Stimulated activated CD4-positive, alpha-beta T cell treated with anti-CD3 and anti-CD28 coated beads, Interleukin-4, amount 100 ng/mL, for 1 hour (primary cell): ENCODE results near the gene BAIAP3.
A peak's percentile ranks its signal among the peaks of the same experiment; 100 is the strongest.

Source experiments
- DNase-seq: peaks from one replicate; pipeline ENCODE4 v3.0.0-alpha.2; 2020

BAIAP3 gene

DNA sequence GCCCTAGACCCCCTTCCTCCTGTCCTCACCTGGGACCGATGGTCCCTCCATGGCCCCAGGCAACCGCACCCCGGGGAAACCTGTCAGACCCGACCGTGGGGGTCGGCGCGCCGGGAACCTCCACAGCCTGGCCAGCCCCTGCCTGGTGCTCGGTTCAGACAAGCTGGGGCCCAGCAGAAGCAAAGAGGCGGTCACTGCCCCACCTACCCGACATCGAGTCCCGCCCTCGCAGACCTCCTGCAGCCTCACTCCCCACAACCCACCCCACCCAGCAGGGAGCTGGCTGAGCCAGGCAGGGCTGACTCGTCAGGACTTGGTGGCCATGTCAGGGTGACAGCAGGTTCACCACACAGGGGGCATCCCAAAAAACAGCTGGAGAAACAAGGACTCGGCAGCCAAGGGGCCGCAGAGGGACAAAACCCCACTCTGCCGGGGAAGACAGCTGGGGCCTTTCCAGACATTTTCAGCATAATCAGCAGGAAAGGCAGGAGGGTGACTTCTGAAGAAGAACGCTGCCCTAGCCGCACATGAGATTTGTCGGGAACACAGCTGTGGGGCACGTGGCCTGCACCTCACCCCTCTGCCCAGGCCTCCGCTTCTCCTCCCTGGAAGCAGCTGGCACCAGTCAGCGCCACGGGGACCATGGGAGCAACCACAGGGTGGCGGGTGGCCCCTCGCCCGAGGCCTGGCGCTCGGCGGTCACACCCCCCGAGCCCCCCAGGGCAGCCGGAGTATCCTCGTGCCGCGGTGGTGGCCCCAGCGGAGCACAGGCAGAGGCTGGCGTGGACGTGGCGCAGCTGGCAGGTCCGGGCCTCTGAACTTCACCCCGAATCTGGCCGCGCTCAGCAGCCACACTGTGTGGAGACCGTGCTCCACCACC, 41.2 kb downstream of the BAIAP3 start:
- no peak for DNase-seq

GRCh38 chr16:1375298-1375640, 41.8 kb downstream of the BAIAP3 start:
- no peak for DNase-seq

- no peak for DNase-seq
Measured at GRCh38 chr16:1375741-1376410, 42.4 kb downstream of the BAIAP3 start.

- DNase-seq, result no peak
Measured at GRCh38 chr16:1377406-1378010, 44.1 kb downstream of the BAIAP3 start.

DNA sequence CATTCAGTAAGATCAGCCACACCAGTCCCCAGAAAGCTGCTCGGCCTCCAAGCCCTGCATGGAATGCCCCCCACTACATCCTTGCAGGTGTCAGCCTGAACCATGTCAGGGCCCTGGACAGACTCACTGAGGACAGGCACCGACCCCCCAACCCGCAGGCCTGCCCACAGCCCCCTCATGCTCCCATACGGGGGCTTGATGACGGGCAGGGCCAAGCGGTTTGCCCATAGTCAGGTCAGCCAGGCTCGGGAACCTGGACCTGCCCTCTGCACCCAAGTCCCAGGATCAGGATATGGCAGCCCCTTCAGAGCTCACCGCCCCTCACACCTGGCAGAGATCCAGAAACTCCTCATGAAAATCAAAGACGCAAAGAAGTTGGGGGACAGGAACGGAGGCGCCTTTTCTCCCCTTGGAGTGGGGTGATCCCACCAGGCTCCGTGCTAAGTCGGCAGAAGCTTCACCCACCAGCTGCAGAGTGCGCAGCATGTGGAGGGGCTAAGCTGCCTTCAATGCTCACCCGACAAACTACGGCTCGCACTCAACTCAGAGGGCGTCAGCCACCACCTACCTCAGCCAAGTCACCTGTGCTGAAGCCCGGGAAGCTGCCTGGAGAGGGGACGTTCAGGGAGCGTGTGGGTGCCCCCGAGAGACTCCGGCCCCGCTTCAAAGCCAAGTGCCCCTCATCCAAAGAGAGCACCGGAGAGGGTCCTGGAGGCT, 44.8 kb downstream of the BAIAP3 start:
- no peak for DNase-seq

DNA sequence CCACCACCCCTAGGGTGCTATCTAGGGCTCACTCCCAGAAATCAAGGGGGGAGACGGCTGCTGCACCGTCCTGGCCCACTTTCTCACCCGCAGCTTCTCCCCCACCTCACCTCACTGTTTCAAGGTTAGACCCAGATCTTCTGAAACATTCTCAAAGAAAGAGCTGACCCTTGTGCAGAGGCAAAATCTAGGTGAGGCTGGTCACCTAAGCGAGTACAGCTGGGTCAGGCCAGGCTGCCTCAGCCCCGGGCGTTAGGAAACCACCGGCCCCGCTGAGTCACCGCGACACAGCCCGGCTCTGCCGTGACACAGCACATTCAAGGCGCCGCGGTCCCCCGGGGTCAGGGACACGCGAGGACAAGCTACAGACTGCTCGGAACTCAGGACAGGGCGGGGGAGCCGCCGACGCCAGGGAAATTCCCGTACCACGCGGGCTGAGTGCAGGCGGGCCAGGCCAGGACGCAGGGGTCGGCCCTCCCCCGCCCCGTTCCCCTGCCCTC, 45.4 kb downstream of the BAIAP3 start:
- peak; percentile 78 for DNase-seq

DNA sequence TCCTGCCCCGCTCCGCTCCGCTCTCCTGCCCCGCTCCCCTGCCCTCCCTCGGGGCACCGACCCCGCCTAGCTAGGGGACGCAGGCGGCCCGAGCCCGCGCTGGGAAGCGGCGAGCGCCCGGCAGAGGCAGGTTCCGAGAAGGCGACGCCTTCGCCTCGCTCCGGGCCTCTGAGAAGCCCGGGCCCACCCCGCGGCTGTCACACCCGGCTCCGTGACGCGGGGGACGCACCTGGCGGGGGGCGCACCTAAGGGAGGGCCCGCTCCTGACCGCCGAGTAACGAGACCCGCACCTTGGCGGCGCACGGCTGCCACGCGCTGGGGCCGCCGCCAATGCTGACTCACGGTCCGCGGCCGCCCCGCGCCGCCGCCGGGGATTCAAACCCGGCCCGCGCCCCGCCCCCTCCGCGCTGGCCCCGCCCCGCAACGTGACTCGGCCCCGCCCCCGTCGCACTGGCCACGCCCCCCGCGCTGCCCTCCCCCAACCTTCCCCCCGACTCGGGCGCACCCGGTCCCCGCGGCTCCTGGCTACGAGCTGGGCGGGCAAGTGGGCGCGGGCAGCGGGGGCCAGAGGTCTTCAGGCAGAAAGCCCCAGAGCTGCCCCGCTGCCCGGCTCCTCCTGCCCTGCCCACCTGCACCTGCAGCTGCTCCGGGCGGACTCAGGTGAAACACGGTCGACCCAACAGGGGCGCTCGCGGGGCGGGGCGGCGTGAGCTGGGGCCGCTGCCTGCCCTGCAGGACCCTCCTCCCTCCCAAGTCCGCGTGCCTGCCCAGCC, 46.0 kb downstream of the BAIAP3 start:
- DNase-seq, result peak; percentile 81

DNA sequence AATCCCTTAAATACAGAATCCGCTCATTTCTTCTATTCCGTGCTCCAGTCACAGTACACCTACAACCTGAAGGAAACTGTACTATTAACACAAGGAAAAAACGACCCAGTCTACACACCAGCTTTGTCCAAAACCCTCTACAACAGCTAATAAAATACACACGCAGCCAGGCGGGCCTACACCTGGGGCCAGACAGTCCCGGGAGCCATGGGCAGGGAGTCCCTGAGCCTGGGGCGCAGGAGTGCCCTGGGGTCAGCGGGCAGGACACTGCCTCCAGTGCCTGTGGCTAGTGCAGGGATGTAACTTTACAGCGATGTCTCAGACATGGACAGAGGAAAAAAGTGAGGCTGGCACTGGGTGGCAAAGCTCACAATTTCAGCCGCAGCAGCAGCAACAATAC, 46.8 kb downstream of the BAIAP3 start:
- DNase-seq, result no peak

- no peak for DNase-seq
Measured at GRCh38 chr16:1381612-1382406, 48.4 kb downstream of the BAIAP3 start.

- no peak for DNase-seq
Measured at GRCh38 chr16:1383556-1383955, 50.1 kb downstream of the BAIAP3 start.

DNA sequence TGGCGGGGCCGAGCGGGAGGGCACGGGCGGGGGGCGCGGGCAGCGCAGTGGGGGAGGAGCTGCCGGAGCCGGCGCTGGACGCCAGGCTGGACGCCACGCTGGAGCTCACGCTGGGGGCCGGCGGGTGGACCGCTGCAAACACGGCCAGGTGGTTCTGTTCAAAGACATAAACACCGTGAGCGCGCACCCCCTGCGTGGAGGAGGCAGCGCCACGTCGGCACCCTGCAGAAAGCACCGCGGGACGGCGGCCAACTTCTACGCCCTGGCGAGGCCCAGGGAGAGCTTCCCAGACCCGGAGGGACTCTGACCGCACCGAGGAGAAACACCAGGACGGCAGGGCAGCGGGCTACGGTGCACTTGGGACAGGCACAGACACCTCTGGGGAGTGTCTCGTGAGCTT, 51.8 kb downstream of the BAIAP3 start:
- DNase-seq, result no peak

- DNase-seq, result no peak
Measured at GRCh38 chr16:1387331-1387730, 53.9 kb downstream of the BAIAP3 start.

- no peak for DNase-seq
Measured at GRCh38 chr16:1389762-1390161, 56.3 kb downstream of the BAIAP3 start.

GRCh38 chr16:1390239-1390779, 56.9 kb downstream of the BAIAP3 start:
- DNase-seq, result no peak

DNA sequence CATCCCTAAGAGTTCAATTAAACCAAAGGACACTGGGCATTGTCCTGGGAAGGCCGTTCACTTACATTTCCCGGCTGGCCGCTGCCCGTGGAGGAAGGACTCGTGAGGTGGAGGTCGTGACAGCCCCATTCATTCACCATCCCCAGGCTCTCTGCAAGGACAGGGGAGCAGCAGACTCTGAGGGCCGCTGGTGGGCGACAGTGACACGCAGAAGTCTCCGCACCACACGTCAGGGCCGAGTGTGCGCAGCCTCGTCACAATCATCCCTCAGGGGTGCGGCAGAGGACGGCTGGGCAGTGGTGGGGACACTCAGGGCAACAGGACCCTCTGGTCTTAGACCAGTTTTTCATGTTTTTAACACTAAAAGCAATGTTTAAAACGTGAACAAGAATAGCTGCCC, 59.4 kb downstream of the BAIAP3 start:
- no peak for DNase-seq

DNA sequence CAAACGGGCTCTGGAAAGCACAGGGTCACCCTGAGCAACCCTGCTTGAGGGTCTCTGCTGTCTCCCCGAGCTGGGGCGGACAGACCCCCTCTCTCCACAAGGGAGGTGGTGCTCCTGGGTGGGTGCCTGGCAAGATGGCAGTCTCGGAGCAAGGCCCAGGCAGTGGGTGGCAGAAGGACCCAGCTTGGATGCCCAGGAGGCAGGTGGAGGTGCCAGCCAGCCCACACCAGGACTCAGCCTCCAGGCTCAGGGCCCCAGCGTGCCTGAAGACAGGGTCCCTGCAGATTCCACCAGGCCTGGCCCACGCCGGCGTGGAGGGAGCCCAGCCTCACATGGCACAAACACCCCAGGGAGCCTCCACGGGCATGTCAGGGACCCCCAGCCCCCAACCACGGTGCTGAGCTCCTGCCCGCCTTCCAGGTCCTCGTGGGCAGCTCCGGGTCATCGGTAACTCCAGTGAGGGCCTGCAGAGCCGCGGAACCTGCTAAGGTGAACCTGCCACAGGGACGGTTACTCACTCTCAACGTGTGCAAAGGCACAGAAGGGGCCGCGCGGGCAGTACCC, 60.2 kb downstream of the BAIAP3 start:
- no peak for DNase-seq

DNA sequence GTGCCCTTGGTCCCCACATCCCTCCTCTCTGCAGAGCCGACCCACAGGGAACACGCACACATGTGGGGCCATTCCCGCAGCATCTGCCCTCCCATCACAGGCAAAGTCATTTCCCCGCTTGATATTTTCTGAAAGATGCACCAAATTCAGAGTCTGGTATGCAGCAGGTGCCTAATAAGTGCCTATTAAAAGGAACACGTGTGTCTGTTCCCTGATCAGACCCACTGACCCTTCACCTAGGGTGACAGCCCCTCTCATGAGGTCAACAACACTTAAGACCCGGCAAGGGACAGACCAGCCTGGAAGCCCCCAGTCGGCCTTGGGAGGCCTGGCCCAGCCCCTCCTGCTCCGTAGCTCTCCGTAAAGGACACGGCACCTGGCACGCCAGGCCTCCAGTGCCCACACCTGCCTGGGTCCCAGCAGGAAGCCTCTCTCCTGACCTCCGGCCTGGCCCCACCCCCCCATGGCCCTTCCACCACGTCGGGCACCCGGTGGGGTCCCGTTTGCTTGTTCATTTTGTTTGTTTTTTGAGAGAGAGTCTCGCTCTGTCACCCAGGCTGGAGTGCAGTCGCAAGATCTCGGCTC, 61.0 kb downstream of the BAIAP3 start:
- no peak for DNase-seq

DNA sequence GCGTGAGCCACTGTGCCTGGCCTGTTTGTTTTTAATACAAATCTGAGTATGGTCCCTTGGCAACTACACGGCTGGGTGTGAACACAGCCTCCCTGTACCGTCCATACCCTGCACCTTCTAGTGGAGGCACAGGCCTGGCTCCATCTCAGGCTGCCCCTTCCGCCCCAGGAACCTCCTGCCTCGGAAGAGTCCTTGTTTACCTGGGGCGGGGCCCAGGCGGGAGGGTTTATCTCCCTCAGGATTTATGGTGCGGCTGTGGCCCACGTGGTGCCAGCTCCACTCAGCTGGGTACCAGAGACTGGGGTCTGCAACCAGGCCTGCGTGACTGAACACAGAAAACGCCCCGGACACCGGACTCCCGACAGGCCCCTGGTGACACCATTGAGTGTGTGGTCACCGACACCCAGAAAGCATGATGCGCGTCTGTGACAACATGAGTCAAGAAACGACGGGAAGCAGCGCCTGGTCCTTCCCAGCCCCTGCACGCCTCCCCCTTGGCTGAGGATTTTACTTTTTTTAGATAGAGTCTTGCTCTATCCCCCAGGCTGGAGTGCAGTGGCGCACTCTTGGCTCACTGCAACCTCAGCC, 62.1 kb downstream of the BAIAP3 start:
- no peak for DNase-seq

- DNase-seq, result no peak
Measured at GRCh38 chr16:1397779-1398178, 64.3 kb downstream of the BAIAP3 start.

- no peak for DNase-seq
Measured at GRCh38 chr16:1398351-1398750, 64.9 kb downstream of the BAIAP3 start.
